BE2C (cell line): ENCODE results near the gene TCF25.

Experiments used
- DNase-seq: peaks from one replicate; pipeline ENCODE4 v3.0.0-alpha.2; 2020
- H3K27me3 ChIP-seq: fragments of 250-450 bp; sonication (Bioruptor Pico); 2 replicates; pipeline ENCODE4 v1.5.1; 2020; ENCODE audit warnings: mild to moderate bottlenecking
- H3K36me3 ChIP-seq: fragments of 250-450 bp; sonication (Bioruptor Pico); 2 replicates; pipeline ENCODE4 v1.5.1; 2020; ENCODE audit warnings: mild to moderate bottlenecking
- H3K4me1 ChIP-seq: fragments of 250-450 bp; sonication (Bioruptor Pico); 2 replicates; pipeline ENCODE4 v1.5.1; 2020
- H3K4me3 ChIP-seq: 2 replicates; pipeline ENCODE4 v1.5.1; 2011; ENCODE audit warnings: low read depth, low read length
- H3K9me3 ChIP-seq: fragments of 250-450 bp; sonication (Bioruptor Pico); 2 replicates; pipeline ENCODE4 v1.5.1; 2020
- CTCF ChIP-seq: IDR thresholded peaks from 2 replicates; pipeline ENCODE4 v1.5.1; 2012; ENCODE audit warnings: mild to moderate bottlenecking, low read depth, low read length

The TCF25 gene

GRCh38 chr16:89841275-89841674, 32.1 kb upstream of the TCF25 start:
- no peak for TF ChIP-seq CTCF

GRCh38 chr16:89842471-89843408, 30.7 kb upstream of the TCF25 start:
- Histone ChIP-seq H3K36me3 (no peaks in the 10 kb centered on the region), H3K27me3 (no peaks in the 10 kb centered on the region), H3K4me1 (peaks cover 18% of the 10 kb centered on the region), H3K4me3 (no peak overlapping the region), H3K9me3 (no peaks in the 10 kb centered on the region)
- no peak for TF ChIP-seq CTCF
- peak; percentile 82 for DNase-seq

More at GRCh38 chr16:89841275-89841674, 32.1 kb upstream of the TCF25 start:
- Histone ChIP-seq H3K36me3 (no peaks in the 10 kb centered on the region), H3K27me3 (no peaks in the 10 kb centered on the region), H3K4me1 (peaks cover 14% of the 10 kb centered on the region), H3K4me3 (no peak overlapping the region), H3K9me3 (no peaks in the 10 kb centered on the region)
- DNase-seq = no peak

DNA sequence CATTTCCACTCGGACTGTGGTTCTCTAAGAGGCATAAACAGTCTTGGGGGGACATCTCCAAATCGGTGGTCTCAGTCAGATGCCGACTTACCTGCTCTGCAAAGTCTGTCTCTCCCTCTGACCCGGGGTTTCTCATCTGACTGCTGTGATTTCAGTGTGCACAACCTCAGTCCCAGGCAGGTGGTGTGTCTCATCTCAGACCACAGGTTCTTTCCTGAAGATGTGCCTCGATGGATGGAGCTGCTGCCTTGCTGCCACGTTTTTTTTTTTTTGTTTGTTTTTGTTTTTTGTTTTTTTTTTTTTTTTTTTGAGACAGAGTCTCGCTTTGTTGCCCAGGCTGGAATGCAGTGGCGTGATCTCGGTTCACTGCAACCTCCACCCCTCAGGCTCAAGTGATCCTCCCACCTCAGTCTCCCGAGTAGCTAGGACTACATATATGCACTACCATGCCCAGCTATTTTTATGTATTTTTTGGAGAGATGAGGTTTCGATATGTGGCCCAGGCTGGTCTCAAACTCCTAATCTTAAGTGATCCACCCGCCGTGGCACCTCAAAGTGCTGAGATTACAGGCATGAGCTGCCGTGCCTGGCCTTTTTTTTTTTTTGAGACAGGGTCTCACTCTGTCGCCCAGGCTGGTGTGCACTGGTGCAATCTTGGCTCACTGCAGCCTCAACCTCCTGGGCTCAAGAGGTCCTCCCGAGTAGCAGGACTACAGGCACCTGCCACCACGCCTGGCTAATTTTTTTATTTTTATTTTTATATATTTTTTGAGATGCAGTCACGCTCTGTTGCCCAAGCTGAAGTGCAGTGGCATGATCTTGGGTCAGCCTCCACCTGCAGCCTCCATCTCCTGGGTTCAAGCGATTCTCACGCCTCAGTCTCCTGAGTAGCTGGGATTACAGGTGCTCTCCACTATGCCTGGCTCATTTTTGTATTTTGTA, 29.7 kb upstream of the TCF25 start:
- no peaks in the 10 kb centered on the region for H3K36me3 ChIP-seq
- no peaks in the 10 kb centered on the region for H3K9me3 ChIP-seq
- H3K4me1 ChIP-seq = peaks cover 23% of the 10 kb centered on the region
- no peak for DNase-seq
- no peaks in the 10 kb centered on the region for H3K27me3 ChIP-seq
- no peak overlapping the region for H3K4me3 ChIP-seq
- no peak for TF ChIP-seq CTCF

- Histone ChIP-seq H3K27me3 (no peaks in the 10 kb centered on the region), H3K4me1 (peaks cover 19% of the 10 kb centered on the region), H3K4me3 (no peak overlapping the region), H3K36me3 (no peaks in the 10 kb centered on the region), H3K9me3 (no peaks in the 10 kb centered on the region)
- TF ChIP-seq CTCF = no peak
- no peak for DNase-seq
Observed at GRCh38 chr16:89844739-89845339, 28.6 kb upstream of the TCF25 start.

DNA sequence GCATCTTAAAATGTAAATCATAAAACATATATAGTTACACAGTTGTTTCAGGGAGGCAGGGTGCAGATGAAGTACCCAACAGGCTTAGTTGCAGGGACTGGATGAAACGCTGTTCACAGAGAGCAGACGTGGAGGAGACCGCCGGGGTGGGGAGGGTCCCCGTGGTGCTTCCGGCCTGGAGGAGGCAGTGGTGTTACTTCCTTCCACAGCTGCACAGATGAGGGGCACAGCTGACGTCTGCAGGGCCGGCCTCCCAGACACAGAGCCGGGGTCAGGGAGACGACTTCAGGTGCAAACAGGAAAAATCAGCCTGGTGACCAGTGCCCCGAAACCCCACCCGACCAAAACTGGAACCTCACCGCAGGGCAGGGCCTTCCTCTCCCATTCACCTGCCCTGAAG, 28.0 kb upstream of the TCF25 start:
- no peaks in the 10 kb centered on the region for H3K9me3 ChIP-seq

More for the DNA sequence above, 28.0 kb upstream of the TCF25 start:
- Histone ChIP-seq H3K27me3 (no peaks in the 10 kb centered on the region), H3K36me3 (no peaks in the 10 kb centered on the region), H3K4me3 (no peak overlapping the region), H3K4me1 (peaks cover 19% of the 10 kb centered on the region)
- no peak for DNase-seq
- TF ChIP-seq CTCF = no peak
